Lung (tissue), 12 donors: Measurements from ENCODE around the gene PDE2A. TPM values are rescaled to one million over a fixed set of nuclear protein-coding genes. Genes with fewer than 3 reads are reported as not detected.

Source experiments
- ATAC-seq: fragments of 200-7000 bp; cut with Tn5 transposase; one replicate; pipeline ENCODE4 v1.9.1; 2020; ENCODE audit warnings: moderate number of reproducible peaks; ENCODE audit not compliant: insufficient read depth, low FRiP score
- DNase-seq, 3 donors: peaks; one replicate each; pipeline ENCODE4 v3.0.0-alpha.2; 2013 to 2017
- H3K27ac ChIP-seq, 2 donors: one replicate each; pipeline ENCODE4 v1.5.1; 2013; ENCODE audit warnings: mild to moderate bottlenecking in 2 of 2, moderate library complexity in 2 of 2, control low read depth in 1 of 2, inconsistent platforms in 1 of 2, low read depth in 1 of 2, low read length in 1 of 2
- H3K27me3 ChIP-seq, 3 donors: one replicate each; pipeline ENCODE4 v1.5.1; 2013; ENCODE audit warnings: low read length in 2 of 3; ENCODE audit not compliant: control insufficient read depth in 3 of 3, insufficient read depth in 3 of 3
- H3K36me3 ChIP-seq, 4 donors: one replicate each; pipeline ENCODE4 v1.5.1; 2013; ENCODE audit warnings: low read length in 4 of 4, mild to moderate bottlenecking in 1 of 4, moderate library complexity in 1 of 4; ENCODE audit not compliant: control insufficient read depth in 4 of 4, insufficient read depth in 4 of 4
- H3K4me1 ChIP-seq, 5 donors: one replicate each; pipeline ENCODE4 v1.5.1; 2013; ENCODE audit warnings: low read length in 5 of 5, mild to moderate bottlenecking in 2 of 5, moderate library complexity in 1 of 5; ENCODE audit not compliant: control insufficient read depth in 5 of 5, insufficient read depth in 5 of 5
- H3K4me3 ChIP-seq: one replicate; pipeline ENCODE4 v1.5.1; 2013; ENCODE audit warnings: mild to moderate bottlenecking, control low read depth, moderate library complexity
- H3K9ac ChIP-seq, 2 donors: one replicate each; pipeline ENCODE4 v1.5.1; 2013; ENCODE audit warnings: low read length in 2 of 2, control low read depth in 1 of 2; ENCODE audit not compliant: insufficient read depth in 1 of 2
- H3K9me3 ChIP-seq, 4 donors: one replicate each; pipeline ENCODE4 v1.5.1; 2013; ENCODE audit warnings: low read length in 3 of 4, mild to moderate bottlenecking in 1 of 4, moderate library complexity in 1 of 4; ENCODE audit not compliant: control insufficient read depth in 4 of 4, insufficient read depth in 3 of 4
- whole genome bisulfite sequencing, 2 donors: extraction: QIAGEN DNeasy Blood & Tissue Kit; methylation state at CpG; one replicate each; pipeline ENCODE4 v1.1.7; 2013; 5-methylcytosine and 5-hydroxymethylcytosine counted together
- polyA plus RNA-seq, 2 donors: library from polyadenylated mRNA; stranded (reverse); fragments of 200-250 nt; gene quantifications; one replicate each; pipeline ENCODE4 v1.2.1, GENCODE V29; 2013
- total RNA-seq, 2 donors: library from RNA; depleted of rRNA in 1 of 2; stranded (reverse); fragments of >200 nt in 1 of 2; gene quantifications; one replicate each; pipeline ENCODE4 v1.2.1, GENCODE V29; 2014 to 2021
- TF ChIP-seq, protein P1 (sequence below): IDR thresholded peaks from 2 replicates; pipeline ENCODE4 v1.5.1; 2012; ENCODE audit warnings: mild to moderate bottlenecking; ENCODE audit errors: control extremely low read depth, extremely low read depth
- donor health status: control.
- donor health status: control.
- donor health status: Bipolar disorder and iron deficiency.
- donor health status: healthy.
- donor health status: DM: yes; HTN: yes; CAD: no.

Gene PDE2A
- total and polyA plus RNA-seq, 4 donors = 7.7 to 20.5 (median 12.7) TPM

DNA sequence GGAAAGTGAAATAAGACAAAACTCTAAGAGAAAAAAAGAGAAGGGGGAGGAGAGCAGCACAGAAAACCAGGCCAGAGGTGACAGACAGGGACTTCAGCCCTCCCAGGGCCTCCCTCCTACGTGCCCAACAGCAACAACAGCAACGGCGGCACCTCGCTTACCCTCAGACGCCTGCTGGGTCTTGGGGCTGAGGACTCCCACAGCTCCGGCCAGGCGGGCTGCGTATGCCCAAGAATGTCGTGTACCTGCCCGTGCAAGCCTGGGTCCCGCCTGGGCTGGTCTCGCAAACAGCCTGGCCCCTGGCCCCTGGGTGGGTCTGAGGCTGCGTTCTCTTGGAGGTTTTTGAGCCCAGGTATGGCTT lies 47.4 kb upstream of the PDE2A start:
- Histone ChIP-seq H3K4me3 (peak overlapping the region; percentile 41), H3K9me3 (no peaks in the 10 kb centered on the region), H3K4me1 (peaks cover 13 to 49% (median 30%) of the 10 kb centered on the region in 5 donors), H3K36me3 (peaks cover 0 to 28% (median 4%) of the 10 kb centered on the region in 4 donors), H3K27me3 (no peaks in the 10 kb centered on the region), H3K9ac (peak overlapping the region; percentile 30 to 92), H3K27ac (peak overlapping the region; percentile 77 to 94)
- ATAC-seq (no peak), DNase-seq (peak; percentile 46 to 65 (median 48))
- 1 to 19% methylated on average over 13 of the region's 13 CpGs for WGBS, 2 donors
- TF ChIP-seq, protein P1, sequence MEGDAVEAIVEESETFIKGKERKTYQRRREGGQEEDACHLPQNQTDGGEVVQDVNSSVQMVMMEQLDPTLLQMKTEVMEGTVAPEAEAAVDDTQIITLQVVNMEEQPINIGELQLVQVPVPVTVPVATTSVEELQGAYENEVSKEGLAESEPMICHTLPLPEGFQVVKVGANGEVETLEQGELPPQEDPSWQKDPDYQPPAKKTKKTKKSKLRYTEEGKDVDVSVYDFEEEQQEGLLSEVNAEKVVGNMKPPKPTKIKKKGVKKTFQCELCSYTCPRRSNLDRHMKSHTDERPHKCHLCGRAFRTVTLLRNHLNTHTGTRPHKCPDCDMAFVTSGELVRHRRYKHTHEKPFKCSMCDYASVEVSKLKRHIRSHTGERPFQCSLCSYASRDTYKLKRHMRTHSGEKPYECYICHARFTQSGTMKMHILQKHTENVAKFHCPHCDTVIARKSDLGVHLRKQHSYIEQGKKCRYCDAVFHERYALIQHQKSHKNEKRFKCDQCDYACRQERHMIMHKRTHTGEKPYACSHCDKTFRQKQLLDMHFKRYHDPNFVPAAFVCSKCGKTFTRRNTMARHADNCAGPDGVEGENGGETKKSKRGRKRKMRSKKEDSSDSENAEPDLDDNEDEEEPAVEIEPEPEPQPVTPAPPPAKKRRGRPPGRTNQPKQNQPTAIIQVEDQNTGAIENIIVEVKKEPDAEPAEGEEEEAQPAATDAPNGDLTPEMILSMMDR = no peak

DNA sequence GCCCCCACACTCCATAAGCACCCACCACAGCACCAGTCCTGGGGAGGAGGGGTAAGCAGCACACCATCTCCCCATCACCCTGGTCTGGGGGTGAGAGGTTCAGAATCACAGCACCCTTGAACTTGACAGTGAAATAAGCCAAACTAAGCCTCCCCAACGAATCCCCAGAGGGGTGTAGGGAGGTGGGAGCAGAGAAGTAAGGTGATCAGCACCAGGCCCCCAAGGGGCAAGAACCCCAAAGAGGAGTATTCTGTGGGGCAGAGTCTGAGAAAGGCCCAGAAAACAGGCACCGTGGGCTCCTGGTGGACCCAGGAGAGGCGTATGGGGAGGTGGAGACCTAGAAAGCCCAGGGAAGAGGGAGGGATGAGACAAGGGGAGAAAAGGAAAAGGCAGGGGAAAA lies 47.1 kb upstream of the PDE2A start:
- Histone ChIP-seq H3K27me3 (no peaks in the 10 kb centered on the region), H3K9ac (peak overlapping the region in 1 of 2 donors; percentile 92), H3K27ac (peak overlapping the region; percentile 77 to 94), H3K4me1 (peaks cover 13 to 53% (median 30%) of the 10 kb centered on the region in 5 donors), H3K9me3 (no peaks in the 10 kb centered on the region), H3K36me3 (peaks cover 0 to 25% (median 4%) of the 10 kb centered on the region in 4 donors), H3K4me3 (peak overlapping the region; percentile 41)
- WGBS, 2 donors = 12 to 17% methylated on average over 3 of the region's 3 CpGs
- ATAC-seq (no peak), DNase-seq (no peak)
- TF ChIP-seq, protein P1 = no peak

DNA sequence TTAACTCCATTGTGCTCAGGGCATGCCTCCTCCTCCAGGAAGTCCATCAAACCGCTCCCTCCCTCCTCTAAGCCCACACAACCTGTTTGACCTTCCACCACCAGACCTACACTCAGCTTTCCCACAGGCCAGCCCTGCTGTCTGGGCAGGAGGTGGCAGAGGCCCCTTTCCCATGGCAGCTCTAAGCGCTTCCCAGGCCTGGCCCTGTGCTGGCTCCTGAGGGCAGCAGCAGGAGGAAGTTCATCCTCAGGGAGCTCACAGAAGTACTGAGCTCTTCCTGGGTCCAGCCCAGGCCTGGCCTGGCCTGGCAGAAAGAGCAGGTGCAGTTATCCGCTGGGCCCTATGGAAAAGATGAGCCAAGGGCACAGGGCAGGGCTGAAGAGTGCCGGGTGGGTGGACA lies 46.6 kb upstream of the PDE2A start:
- no peak overlapping the region for H3K4me3 ChIP-seq
- H3K9ac ChIP-seq = peak overlapping the region in 1 of 2 donors; percentile 92
- peaks cover 13 to 54% (median 30%) of the 10 kb centered on the region in 5 donors for H3K4me1 ChIP-seq
- no peaks in the 10 kb centered on the region for H3K9me3 ChIP-seq
- TF ChIP-seq, protein P1 = no peak
- no peaks in the 10 kb centered on the region for H3K27me3 ChIP-seq
- H3K36me3 ChIP-seq = peaks cover 0 to 21% (median 4%) of the 10 kb centered on the region in 4 donors
- H3K27ac ChIP-seq = peak overlapping the region; percentile 77 to 94
- DNase-seq (no peak), ATAC-seq (no peak)
- WGBS, 2 donors = 75 to 81% methylated on average over 4 of the region's 4 CpGs

DNA sequence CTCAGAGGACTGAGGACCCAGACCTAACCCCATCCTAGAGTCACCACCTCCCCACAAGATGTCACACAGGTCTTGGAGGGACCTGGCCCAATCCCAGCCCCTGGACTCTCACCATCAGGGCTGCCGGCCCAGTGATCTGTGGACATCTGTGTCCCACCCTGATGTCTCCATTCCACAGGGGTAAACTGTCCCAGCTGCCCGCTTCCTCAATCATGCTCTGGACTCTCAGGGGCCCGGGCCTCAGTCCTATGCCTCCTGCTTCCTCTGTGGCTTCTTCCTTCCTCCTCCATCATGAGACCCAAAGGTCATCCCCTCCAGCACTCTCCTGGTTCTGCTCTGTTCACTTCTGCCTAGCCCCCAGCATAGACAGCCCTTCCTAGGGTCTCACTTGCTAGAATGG lies 45.8 kb upstream of the PDE2A start:
- ATAC-seq (no peak), DNase-seq (no peak)
- H3K9ac ChIP-seq = peak overlapping the region in 1 of 2 donors; percentile 43
- H3K9me3 ChIP-seq = no peaks in the 10 kb centered on the region
- TF ChIP-seq, protein P1 = no peak
- WGBS, 2 donors = 32 to 47% methylated on average over 3 of the region's 3 CpGs
- H3K4me1 ChIP-seq = peaks cover 13 to 46% (median 25%) of the 10 kb centered on the region in 5 donors
- H3K27ac ChIP-seq = peak overlapping the region; percentile 77 to 94
- peaks cover 0 to 20% (median 4%) of the 10 kb centered on the region in 4 donors for H3K36me3 ChIP-seq
- H3K27me3 ChIP-seq = no peaks in the 10 kb centered on the region
- peak overlapping the region; percentile 11 for H3K4me3 ChIP-seq
